A549 (cell line): ENCODE measurements around the gene LYZL6. TPM values are rescaled to one million over a fixed set of nuclear protein-coding genes. Genes with fewer than 3 reads are reported as not detected.

Experiments used
- ATAC-seq, 2 experiments: fragments of 200-7000 bp in 1 of 2; fragments of >200 bp in 1 of 2; cut with Nextera tagmentation in 1 of 2; cut with Tn5 transposase in 1 of 2; 3 replicates each; pipeline versions ENCODE4 v1.8.0 to v1.9.1; 2018 to 2020; ENCODE audit warnings: mild to moderate bottlenecking in 1 of 2, moderate library complexity in 1 of 2
- CTCF ChIA-PET: fragments of 300-600 bp; sonication (Branson Sonifier 250); formaldehyde crosslinking; extraction: SDS; loops from one replicate; lab custom pipeline; 2021; ENCODE audit warnings: antibody characterized with exemption, inconsistent platforms; lab: Yijun Ruan, JAX
- POLR2A ChIA-PET: fragments of 350-600 bp; formaldehyde crosslinking; extraction: SDS; loops from one replicate; lab custom pipeline; 2021; ENCODE audit warnings: antibody characterized with exemption, inconsistent platforms; lab: Yijun Ruan, JAX
- DNase-seq, 2 experiments: peaks; one replicate each; pipeline versions ENCODE4 v3.0.0 to v3.0.0-alpha.2; 2011 to 2016; ENCODE audit warnings: low read depth in 1 of 2, low spot score in 1 of 2
- FAIRE-seq: peaks from 2 replicates; lab custom pipeline; 2011; peaks lifted over from hg19 to GRCh38; lab: Jason Lieb, UNC
- H3K27ac ChIP-seq, 2 experiments: fragments of >200 bp; sonication (Bioruptor Twin); formaldehyde crosslinking; 3 replicates each; pipeline ENCODE4 v1.5.1; 2016 to 2017
- H3K4me1 ChIP-seq: fragments of >200 bp; sonication (Bioruptor Twin); formaldehyde crosslinking; 3 replicates; pipeline ENCODE4 v1.6.1; 2016
- H3K4me2 ChIP-seq: fragments of >200 bp; sonication (Bioruptor Twin); formaldehyde crosslinking; 3 replicates; pipeline ENCODE4 v1.6.1; 2016
- H3K4me3 ChIP-seq: fragments of >200 bp; sonication (Bioruptor Twin); formaldehyde crosslinking; 3 replicates; pipeline ENCODE4 v1.5.1; 2016
- H3K9me3 ChIP-seq: fragments of >200 bp; sonication (Bioruptor Twin); formaldehyde crosslinking; 3 replicates; pipeline ENCODE4 v1.6.1; 2016
- ATOH8 ChIP-seq: fragments of 250-450 bp; sonication (Bioruptor Pico); IDR thresholded peaks from 2 replicates; pipeline ENCODE4 v1.5.0; 2020; ENCODE audit warnings: low read depth, mild to moderate bottlenecking, moderate library complexity
- CBX8 ChIP-seq: fragments of 200-600 bp; sonication (generic); IDR thresholded peaks from 2 replicates; pipeline ENCODE4 v1.6.1; 2016
- CHD2 ChIP-seq: fragments of 150-350 bp; IDR thresholded peaks from 2 replicates; pipeline ENCODE4 v1.6.1; 2014; ENCODE audit warnings: low read length; ENCODE audit not compliant: partially characterized antibody
- CHD4 ChIP-seq: fragments of 200-600 bp; sonication (generic); IDR thresholded peaks from 2 replicates; pipeline ENCODE4 v1.6.1; 2016; ENCODE audit warnings: antibody characterized with exemption, mild to moderate bottlenecking, borderline replicate concordance
- CTCF ChIP-seq: fragments of >200 bp; sonication (Bioruptor Twin); formaldehyde crosslinking; IDR thresholded peaks from 3 replicates; pipeline ENCODE4 v1.5.1; 2016
- FOSB ChIP-seq: fragments of 250-450 bp; sonication (Bioruptor Pico); IDR thresholded peaks from 2 replicates; pipeline ENCODE4 v1.5.0; 2020; ENCODE audit warnings: mild to moderate bottlenecking, moderate library complexity
- FOSL2 ChIP-seq, 2 experiments: fragments of 450-650 bp in 1 of 2; fragments of >200 bp in 1 of 2; sonication (Bioruptor Twin) in 1 of 2; formaldehyde crosslinking; IDR thresholded peaks; 2 replicates each; pipeline versions ENCODE4 v1.5.0 to v1.6.1; 2016 to 2020; ENCODE audit warnings: mild to moderate bottlenecking in 1 of 2, moderate library complexity in 1 of 2
- HES2 ChIP-seq: fragments of >200 bp; sonication (Bioruptor Twin); formaldehyde crosslinking; IDR thresholded peaks from 2 replicates; pipeline ENCODE4 v1.6.1; 2016
- HMGXB4 ChIP-seq: fragments of 250-450 bp; sonication (Bioruptor Pico); IDR thresholded peaks from 2 replicates; pipeline ENCODE4 v1.5.0; 2021; ENCODE audit warnings: mild to moderate bottlenecking, moderate library complexity, borderline replicate concordance
- JUNB ChIP-seq: fragments of >200 bp; sonication (Bioruptor Twin); formaldehyde crosslinking; IDR thresholded peaks from 2 replicates; pipeline ENCODE4 v1.6.1; 2016
- KDM5A ChIP-seq: fragments of 200-600 bp; sonication (generic); IDR thresholded peaks from 2 replicates; pipeline ENCODE4 v1.6.1; 2016; ENCODE audit warnings: antibody characterized with exemption, mild to moderate bottlenecking
- MAZ ChIP-seq: fragments of 150-350 bp; IDR thresholded peaks from 2 replicates; pipeline ENCODE4 v1.6.1; 2014; ENCODE audit warnings: antibody characterized with exemption, low read depth, low read length, borderline replicate concordance
- POLR2AphosphoS2 ChIP-seq: conservative IDR thresholded peaks from 2 replicates; pipeline ENCODE4 v1.6.1; 2012; ENCODE audit warnings: low read length, improper control_type of control experiment, inconsistent platforms
- REST ChIP-seq: fragments of 200-600 bp; sonication (generic); IDR thresholded peaks from 2 replicates; pipeline ENCODE4 v1.6.1; 2016; ENCODE audit warnings: antibody characterized with exemption, mild to moderate bottlenecking, moderate library complexity
- SMC3 ChIP-seq: fragments of >200 bp; sonication (Bioruptor Twin); formaldehyde crosslinking; IDR thresholded peaks from 3 replicates; pipeline ENCODE4 v1.6.1; 2018; ENCODE audit warnings: inconsistent platforms
- SREBF2 ChIP-seq: fragments of 450-650 bp; IDR thresholded peaks from 2 replicates; pipeline ENCODE4 v1.6.1; 2014; ENCODE audit warnings: mild to moderate bottlenecking, moderate library complexity
- TFCP2L1 ChIP-seq: fragments of 250-450 bp; sonication (Bioruptor Pico); IDR thresholded peaks from 2 replicates; pipeline ENCODE4 v1.5.0; 2021; ENCODE audit warnings: mild to moderate bottlenecking
- ZC3H11A ChIP-seq: fragments of 450-650 bp; IDR thresholded peaks from 2 replicates; pipeline ENCODE4 v1.6.1; 2014; ENCODE audit warnings: antibody characterized with exemption, mild to moderate bottlenecking
- ZNF302 ChIP-seq: fragments of 250-450 bp; sonication (Bioruptor Pico); IDR thresholded peaks from 2 replicates; pipeline ENCODE4 v1.9.0; 2021; ENCODE audit warnings: inconsistent platforms, mild to moderate bottlenecking, moderate library complexity
- WGBS: methylation state at CpG from one replicate; pipeline ENCODE4 v1.1.6; 2017; ENCODE audit errors: missing lambda C conversion rate; 5-methylcytosine and 5-hydroxymethylcytosine counted together
- polyA plus RNA-seq, 4 experiments: library from polyadenylated mRNA; depleted of rRNA in 3 of 4; stranded (reverse); fragments of >200 nt; fragmentation: RNase III in 1 of 4; extraction: RNeasy Plus Mini Kit Qiagen cat#74134 plus additional on column Dnase treatment in 1 of 4; gene quantifications; 2 replicates in 3 of 4; 3 replicates in 1 of 4; pipeline ENCODE4 v1.2.3, GENCODE V29; 2011 to 2017

The LYZL6 gene
- polyA plus RNA-seq, 2 of the 4 experiments (the other 2 are of a cell fraction), result not detected

- Histone ChIP-seq H3K4me1 (no peaks in the 10 kb centered on the region), H3K9me3 (0 out of 3 replicates have a peak, but pooled peaks cover 3% of the 10 kb centered on the region), H3K27ac (no peak overlapping the region), H3K4me2 (no peak overlapping the region), H3K4me3 (no peak overlapping the region)
- no peak for TF ChIP-seq FOSL2 (IDR thresholded peaks at IDR 0.05)
- TF ChIP-seq FOSL2 (CRISPR knock-in tag; IDR thresholded peaks at IDR 0.05), result no peak
- TF ChIP-seq CTCF, result no peak
- no peak for TF ChIP-seq KDM5A
- TF ChIP-seq POLR2AphosphoS2, result no peak
- TF ChIP-seq CHD4, result no peak
- no peak for TF ChIP-seq MAZ
- no peak for TF ChIP-seq CHD2
- TF ChIP-seq CBX8, result no peak
- no peak for TF ChIP-seq REST
- TF ChIP-seq ZC3H11A, result no peak
- TF ChIP-seq HMGXB4 (CRISPR knock-in tag), result no peak
- no peak for TF ChIP-seq SMC3
- TF ChIP-seq TFCP2L1 (CRISPR knock-in tag), result no peak
- no peak for TF ChIP-seq HES2
- WGBS, result 34% methylated on average over 3 of the region's 3 CpGs
- DNase-seq (no peak), ATAC-seq (no peak), FAIRE-seq (no peak)
- CTCF ChIA-PET, result interaction anchor here (0.9 to 3.9 kb wide), 5 partner anchors 9 to 145 kb away, joined by 3 to 12 read pairs (median 4); no protein-coding TSS in a partner anchor
- POLR2A ChIA-PET, result no interaction called here
Observed at GRCh38 chr17:35909408-35909807, 34.1 kb downstream of the LYZL6 start.

GRCh38 chr17:35907691-35908090 lies 35.8 kb downstream of the LYZL6 start:
- CTCF ChIA-PET, result interaction anchor here (0.9 to 1.5 kb wide), 3 partner anchors 8 to 575 kb away, joined by 4 to 5 read pairs (median 4); no protein-coding TSS in a partner anchor
- POLR2A ChIA-PET, result no interaction called here
- Histone ChIP-seq H3K9me3 (no peaks in the 10 kb centered on the region), H3K4me1 (no peaks in the 10 kb centered on the region), H3K27ac (no peak overlapping the region), H3K4me2 (no peak overlapping the region), H3K4me3 (no peak overlapping the region)
- 11% methylated on average over 5 of the region's 5 CpGs for WGBS
- FAIRE-seq (no peak), DNase-seq (no peak), ATAC-seq (no peak)
- TF ChIP-seq ATOH8 (CRISPR knock-in tag), result no peak
- TF ChIP-seq ZNF302 (CRISPR knock-in tag), result no peak
- TF ChIP-seq CBX8, result no peak
- TF ChIP-seq POLR2AphosphoS2, result no peak
- TF ChIP-seq SREBF2, result no peak
- no peak for TF ChIP-seq JUNB
- no peak for TF ChIP-seq HMGXB4 (CRISPR knock-in tag)
- no peak for TF ChIP-seq FOSB
